ENCODE measurements around the gene SGCA. TPM values are rescaled to one million over a fixed set of nuclear protein-coding genes. Genes with fewer than 3 reads are reported as not detected.
A peak's percentile ranks its signal among the peaks of the same experiment; 100 is the strongest.

SGCA gene
- total RNA-seq, 4 donors from 2014 or later = 1.9 to 15.1 (median 6.9) TPM

DNA sequence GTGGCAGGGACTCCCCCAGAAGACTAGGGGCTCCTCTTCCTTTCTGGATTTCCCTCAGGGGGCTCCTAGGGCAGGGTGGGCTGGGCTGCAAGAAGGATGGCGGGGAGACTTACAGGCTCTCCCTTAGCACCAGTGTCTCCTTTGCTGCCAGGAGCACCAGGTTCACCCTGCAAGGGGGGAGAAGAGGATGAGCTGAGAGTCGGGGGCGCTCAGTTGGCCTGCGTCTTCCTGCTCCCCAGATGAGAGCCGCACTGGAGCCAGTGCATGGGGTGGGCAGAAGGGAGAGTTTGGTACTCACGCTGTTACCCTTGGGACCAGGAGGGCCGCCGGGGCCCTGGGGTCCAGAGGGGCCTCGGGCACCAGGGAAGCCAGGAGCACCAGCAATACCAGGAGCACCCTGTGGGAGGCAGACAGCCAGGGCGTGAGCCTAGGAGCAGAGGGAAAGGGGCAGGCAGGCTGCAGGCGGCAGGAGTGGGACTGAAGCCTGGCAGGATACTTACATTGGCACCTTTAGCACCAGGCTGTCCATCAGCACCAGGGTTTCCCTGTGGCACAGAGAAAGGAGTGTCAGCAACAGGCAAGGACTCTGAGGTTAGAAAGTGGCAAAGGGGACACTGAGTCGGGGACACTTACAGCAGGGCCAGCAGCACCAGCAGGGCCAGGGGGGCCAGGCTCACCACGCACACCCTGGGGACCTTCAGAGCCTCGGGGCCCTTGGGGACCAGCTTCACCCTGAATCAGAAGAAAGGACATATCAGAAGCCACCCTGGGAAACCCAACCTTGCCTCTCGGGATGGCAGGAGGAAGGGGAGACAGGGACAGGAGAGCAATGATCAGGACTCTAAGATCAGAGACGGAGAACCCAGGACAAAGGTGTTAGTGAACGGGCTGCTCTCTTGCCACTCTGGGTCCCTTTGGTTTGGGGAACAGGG, 29.4 kb downstream of the SGCA start:
- intact Hi-C loops (cut with DNase I) = no loop called here
- Histone ChIP-seq H3K36me3 (peaks cover 4 to 77% (median 7%) of the 10 kb centered on the region in 3 donors), H3K4me1 (peaks cover 12 to 58% (median 18%) of the 10 kb centered on the region in 3 donors), H3K27me3 (peaks cover 0 to 15% (median 0%) of the 10 kb centered on the region in 4 donors), H3K9me3 (no peaks in the 10 kb centered on the region), H3K4me3 (no peak overlapping the region), H3K27ac (peak overlapping the region in 3 of 4 donors; percentile 22 to 91 (median 73))
- 76 to 78% methylated on average over 6 to 13 of the region's 17 CpGs for WGBS, 2 donors
- DNase-seq = no peak
- TF ChIP-seq POLR2A (IDR thresholded peaks at IDR 0.05) = no peak
- TF ChIP-seq, protein P1, sequence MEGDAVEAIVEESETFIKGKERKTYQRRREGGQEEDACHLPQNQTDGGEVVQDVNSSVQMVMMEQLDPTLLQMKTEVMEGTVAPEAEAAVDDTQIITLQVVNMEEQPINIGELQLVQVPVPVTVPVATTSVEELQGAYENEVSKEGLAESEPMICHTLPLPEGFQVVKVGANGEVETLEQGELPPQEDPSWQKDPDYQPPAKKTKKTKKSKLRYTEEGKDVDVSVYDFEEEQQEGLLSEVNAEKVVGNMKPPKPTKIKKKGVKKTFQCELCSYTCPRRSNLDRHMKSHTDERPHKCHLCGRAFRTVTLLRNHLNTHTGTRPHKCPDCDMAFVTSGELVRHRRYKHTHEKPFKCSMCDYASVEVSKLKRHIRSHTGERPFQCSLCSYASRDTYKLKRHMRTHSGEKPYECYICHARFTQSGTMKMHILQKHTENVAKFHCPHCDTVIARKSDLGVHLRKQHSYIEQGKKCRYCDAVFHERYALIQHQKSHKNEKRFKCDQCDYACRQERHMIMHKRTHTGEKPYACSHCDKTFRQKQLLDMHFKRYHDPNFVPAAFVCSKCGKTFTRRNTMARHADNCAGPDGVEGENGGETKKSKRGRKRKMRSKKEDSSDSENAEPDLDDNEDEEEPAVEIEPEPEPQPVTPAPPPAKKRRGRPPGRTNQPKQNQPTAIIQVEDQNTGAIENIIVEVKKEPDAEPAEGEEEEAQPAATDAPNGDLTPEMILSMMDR (IDR thresholded peaks at IDR 0.05) = no peak

DNA sequence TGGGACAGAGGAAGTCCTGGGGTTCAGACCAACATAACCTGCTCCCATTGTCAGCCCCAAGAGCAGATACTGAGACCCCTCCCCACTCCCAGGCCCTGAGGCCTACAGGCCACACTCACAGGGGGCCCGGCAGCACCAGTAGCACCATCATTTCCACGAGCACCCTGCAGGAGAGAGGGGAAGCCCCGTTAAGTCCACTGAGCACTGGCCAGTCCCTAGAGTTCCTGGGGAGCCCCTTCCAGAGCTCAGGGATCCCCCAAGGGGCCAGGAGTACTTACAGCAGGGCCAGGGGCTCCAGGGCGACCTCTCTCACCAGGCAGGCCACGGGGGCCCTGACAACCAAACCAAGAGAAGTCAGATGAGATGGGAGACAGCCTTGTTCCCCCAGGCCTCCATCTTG, 30.2 kb downstream of the SGCA start:
- Histone ChIP-seq H3K36me3 (peaks cover 4 to 69% (median 7%) of the 10 kb centered on the region in 3 donors), H3K4me3 (no peak overlapping the region), H3K27me3 (peaks cover 0 to 21% (median 0%) of the 10 kb centered on the region in 4 donors), H3K27ac (peak overlapping the region in 3 of 4 donors; percentile 73 to 91 (median 75)), H3K4me1 (peaks cover 18 to 67% (median 23%) of the 10 kb centered on the region in 3 donors), H3K9me3 (no peaks in the 10 kb centered on the region)
- TF ChIP-seq, protein P1 (IDR thresholded peaks at IDR 0.05) = no peak
- TF ChIP-seq POLR2A (IDR thresholded peaks at IDR 0.05) = no peak
- DNase-seq = no peak
- intact Hi-C loops (cut with DNase I) = no loop called here
- WGBS, 2 donors = 80% methylated on average over 1 of the region's 5 CpGs; no CpG with 5 or more reads in 1 of the 2 donors

DNA sequence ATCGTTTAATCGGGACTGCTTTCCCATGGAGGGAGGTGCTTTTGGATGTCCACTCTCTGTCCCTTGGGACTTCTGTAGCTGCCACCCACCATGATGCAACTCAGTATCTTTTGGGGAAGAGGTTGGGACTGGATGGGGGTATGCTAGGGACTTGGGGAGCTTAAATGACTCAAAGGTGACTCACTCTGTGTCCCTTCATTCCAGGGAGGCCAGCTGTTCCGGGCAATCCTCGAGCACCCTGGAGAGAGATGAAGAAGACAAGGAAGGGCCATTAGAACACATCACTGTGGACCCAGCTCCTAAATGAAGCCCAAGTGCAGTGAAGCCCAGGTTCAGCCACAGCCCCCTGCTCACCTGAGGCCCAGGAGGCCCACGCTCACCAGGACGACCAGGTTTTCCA, 31.0 kb downstream of the SGCA start:
- DNase-seq = no peak

DNA sequence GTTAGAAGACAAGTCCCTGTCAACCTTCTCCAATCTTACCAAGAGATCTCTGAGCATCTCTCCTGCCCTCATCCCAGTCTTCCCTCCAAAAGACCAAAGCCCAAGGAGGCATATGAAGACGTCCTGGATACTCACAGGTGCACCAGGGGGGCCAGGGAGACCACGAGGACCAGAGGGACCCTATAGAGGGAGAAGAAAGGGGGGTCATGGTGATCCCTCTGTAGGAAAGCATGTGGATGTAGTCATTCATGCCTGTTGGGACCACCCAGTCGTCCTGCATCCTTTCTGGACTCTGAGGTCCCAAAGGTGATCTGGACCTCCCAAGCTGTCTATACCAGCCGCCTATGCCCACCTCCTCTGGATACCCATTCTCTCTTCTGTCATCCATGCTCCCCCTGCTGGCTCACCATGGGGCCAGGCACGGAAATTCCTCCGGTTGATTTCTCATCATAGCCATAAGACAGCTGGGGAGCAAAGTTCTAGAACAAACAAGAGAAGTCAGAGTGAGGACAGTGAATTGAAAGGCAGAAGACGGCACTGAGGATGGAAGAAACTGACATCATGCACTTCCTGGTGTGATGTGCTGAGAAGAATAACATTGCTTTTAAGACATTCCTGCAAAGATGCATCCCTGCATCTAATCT, 32.3 kb downstream of the SGCA start:
- H3K4me1 ChIP-seq = peaks cover 20 to 81% (median 26%) of the 10 kb centered on the region in 3 donors
- no peak for DNase-seq
- H3K27ac ChIP-seq = peak overlapping the region in 3 of 4 donors; percentile 75 to 91 (median 89)
- H3K9me3 ChIP-seq = no peaks in the 10 kb centered on the region
- H3K27me3 ChIP-seq = peaks cover 0 to 42% (median 0%) of the 10 kb centered on the region in 4 donors
- 9 to 12% methylated on average over 7 of the region's 7 CpGs for whole genome bisulfite sequencing, 2 donors
- H3K36me3 ChIP-seq = peaks cover 0 to 48% (median under 1%) of the 10 kb centered on the region in 3 donors
- intact Hi-C loops (cut with DNase I) = no loop called here
- TF ChIP-seq, protein P1 (IDR thresholded peaks at IDR 0.05) = peak in 5 of 6 experiments; percentile 69 to 80 (median 70)
- no peak for TF ChIP-seq POLR2A (IDR thresholded peaks at IDR 0.05)
- H3K4me3 ChIP-seq = no peak overlapping the region

More for the DNA sequence above, 31.0 kb downstream of the SGCA start:
- Histone ChIP-seq H3K4me3 (no peak overlapping the region), H3K27ac (peak overlapping the region in 3 of 4 donors; percentile 73 to 91 (median 75)), H3K9me3 (no peaks in the 10 kb centered on the region), H3K36me3 (peaks cover 4 to 61% (median 7%) of the 10 kb centered on the region in 3 donors), H3K4me1 (peaks cover 20 to 74% (median 26%) of the 10 kb centered on the region in 3 donors), H3K27me3 (peaks cover 0 to 29% (median 0%) of the 10 kb centered on the region in 4 donors)
- no peak for TF ChIP-seq POLR2A (IDR thresholded peaks at IDR 0.05)
- TF ChIP-seq, protein P1 (IDR thresholded peaks at IDR 0.05) = no peak
- intact Hi-C loops (cut with DNase I) = no loop called here
- WGBS, 2 donors = 54 to 57% methylated on average over 2 to 6 of the region's 6 CpGs

All from esophagus squamous epithelium (tissue), 5 donors.